Measurements from ENCODE around the gene PTPRA. TPM values are rescaled to one million over a fixed set of nuclear protein-coding genes. Genes with fewer than 3 reads are reported as not detected.

PTPRA gene
- total RNA-seq, 1 experiment from 2014 or later = 47.2 TPM

- ChIA-PET CTCF (no interaction called here), POLR2A (interaction anchor here (0.6 kb wide), 1 partner anchor 70 kb away, joined by 7 read pairs; no protein-coding TSS in a partner anchor)
- DNase-seq (ENCODE audit: low spot score) (no peak), ATAC-seq (no peak)
- Mint-ChIP-seq H3K4me3 (no peak overlapping the region), H3K9me3 (no peaks in the 10 kb centered on the region), H3K4me1 (no peaks in the 10 kb centered on the region), H3K27me3 (ENCODE audit: low read depth) (no peaks in the 10 kb centered on the region), H3K27ac (no peak overlapping the region), H3K36me3 (peaks cover 43% of the 10 kb centered on the region)
- TF ChIP-seq NR2C2 (CRISPR knock-in tag; IDR thresholded peaks at IDR 0.05) (no peak), MLX (CRISPR knock-in tag; IDR thresholded peaks at IDR 0.05) (no peak), TEAD1 (CRISPR knock-in tag; IDR thresholded peaks at IDR 0.05) (no peak), PRRX2 (CRISPR knock-in tag; IDR thresholded peaks at IDR 0.05) (no peak), MAX (CRISPR knock-in tag; IDR thresholded peaks at IDR 0.05) (no peak), ATF6 (CRISPR knock-in tag; IDR thresholded peaks at IDR 0.05) (no peak), ZNF232 (CRISPR knock-in tag; IDR thresholded peaks at IDR 0.05) (no peak), RORB (CRISPR knock-in tag; IDR thresholded peaks at IDR 0.05) (no peak), ZNF219 (CRISPR knock-in tag; IDR thresholded peaks at IDR 0.05; ENCODE audit: borderline replicate concordance) (no peak), SMAD3 (CRISPR knock-in tag; IDR thresholded peaks at IDR 0.05; ENCODE audit: borderline replicate concordance) (no peak), NR1H2 (CRISPR knock-in tag; IDR thresholded peaks at IDR 0.05) (no peak), CDX4 (CRISPR knock-in tag; IDR thresholded peaks at IDR 0.05; ENCODE audit: borderline replicate concordance) (no peak), MYBL2 (CRISPR knock-in tag; IDR thresholded peaks at IDR 0.05) (no peak), HMGA2 (CRISPR knock-in tag; IDR thresholded peaks at IDR 0.05) (no peak)
Observed at GRCh38 chr20:2987861-2988260, 114.6 kb downstream of the PTPRA start.

- DNase-seq (ENCODE audit: low spot score) = no peak
- no peaks in the 10 kb centered on the region for H3K9me3 Mint-ChIP-seq
- ChIA-PET POLR2A (no interaction called here), CTCF (no interaction called here)
- no peak overlapping the region for H3K4me3 Mint-ChIP-seq
- H3K27ac Mint-ChIP-seq = no peak overlapping the region
- ATAC-seq = no peak
- no peak for TF ChIP-seq CTCF (IDR thresholded peaks at IDR 0.05)
- no peak for TF ChIP-seq FOXJ3 (CRISPR knock-in tag; IDR thresholded peaks at IDR 0.05; ENCODE audit: borderline replicate concordance)
- no peak for TF ChIP-seq CDX4 (CRISPR knock-in tag; IDR thresholded peaks at IDR 0.05; ENCODE audit: borderline replicate concordance)
- no peak for TF ChIP-seq ZNF671 (CRISPR knock-in tag; IDR thresholded peaks at IDR 0.05)
- TF ChIP-seq PRDM15 (CRISPR knock-in tag; IDR thresholded peaks at IDR 0.05) = no peak
- no peak for TF ChIP-seq MYBL2 (CRISPR knock-in tag; IDR thresholded peaks at IDR 0.05)
- no peak for TF ChIP-seq ZBTB21 (CRISPR knock-in tag; IDR thresholded peaks at IDR 0.05; ENCODE audit: borderline replicate concordance)
- TF ChIP-seq E2F4 (CRISPR knock-in tag; IDR thresholded peaks at IDR 0.05; ENCODE audit: borderline replicate concordance, low read depth) = no peak
- H3K36me3 Mint-ChIP-seq = peaks cover 43% of the 10 kb centered on the region
- H3K27me3 Mint-ChIP-seq (ENCODE audit: low read depth) = no peaks in the 10 kb centered on the region
- H3K4me1 Mint-ChIP-seq = no peaks in the 10 kb centered on the region
Observed at GRCh38 chr20:2991532-2991931, 118.3 kb downstream of the PTPRA start.

Measured in WTC11 (cell line).